Inflammatory macrophage treated with lipopolysaccharide for 4 hours (primary cell): Measurements from ENCODE around the gene TSR3.

ENCODE experiments used
- DNase-seq: peaks from one replicate; pipeline ENCODE4 v3.0.0-alpha.2; 2020

Gene TSR3

DNA sequence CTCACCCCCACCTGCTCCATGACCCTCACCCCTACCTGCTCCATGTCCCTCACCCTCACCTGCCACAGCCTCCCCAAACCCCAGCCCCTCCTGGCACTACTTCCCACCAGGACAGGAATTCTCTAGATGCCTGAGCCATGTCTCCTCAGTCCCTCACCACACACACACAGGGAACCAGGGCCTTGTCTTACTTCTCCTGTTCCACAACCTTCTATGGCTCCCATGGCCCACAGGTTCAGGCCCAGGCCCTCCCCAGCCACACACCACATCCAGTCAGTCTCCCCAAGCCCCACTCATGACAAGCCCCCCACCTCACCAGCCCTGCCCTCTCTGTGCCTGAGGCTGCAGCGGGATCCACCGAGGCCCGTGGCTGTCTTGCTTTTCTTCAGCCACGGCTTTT is 45.3 kb downstream of the TSR3 start:
- no peak for DNase-seq

DNA sequence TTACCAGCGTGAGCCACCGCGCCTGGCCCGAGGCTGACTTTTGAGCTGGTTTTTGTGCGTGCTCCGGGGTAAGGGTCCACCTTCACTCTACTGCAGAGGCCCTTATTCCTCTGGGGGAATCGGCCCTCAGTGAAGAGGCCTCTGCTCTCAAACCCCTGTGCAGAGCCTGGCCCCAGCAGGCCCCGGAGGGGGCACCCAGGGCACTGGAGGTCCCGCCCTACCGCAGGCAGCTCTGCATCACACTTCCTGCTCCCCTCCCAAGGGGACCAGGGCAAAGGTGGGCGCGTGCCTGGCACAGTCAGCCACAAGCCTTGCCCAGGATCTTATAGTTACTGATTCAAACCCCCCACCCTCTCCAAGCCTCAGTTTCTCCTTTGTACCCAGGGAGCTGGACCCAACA is 45.9 kb downstream of the TSR3 start:
- DNase-seq, result no peak

DNA sequence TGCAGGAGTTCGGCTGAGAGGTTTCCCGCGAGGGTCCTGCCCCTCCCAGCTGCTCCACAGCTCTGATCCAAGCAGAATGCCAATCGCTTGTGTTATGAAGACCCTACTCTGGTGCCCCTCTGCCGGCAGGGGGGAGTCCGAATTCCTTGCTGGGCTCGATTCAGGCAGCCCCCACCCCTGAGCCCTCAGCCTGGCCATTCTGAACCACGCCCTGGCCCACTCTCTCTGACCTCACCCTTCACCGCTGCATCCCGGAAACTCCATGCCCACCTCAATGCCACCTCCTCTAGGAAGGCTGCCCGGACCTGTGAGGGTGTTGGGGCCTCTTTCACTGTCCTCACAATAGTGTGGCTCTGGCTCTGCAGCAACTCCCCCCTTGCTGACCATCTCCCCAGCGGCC is 50.1 kb downstream of the TSR3 start:
- no peak for DNase-seq

DNA sequence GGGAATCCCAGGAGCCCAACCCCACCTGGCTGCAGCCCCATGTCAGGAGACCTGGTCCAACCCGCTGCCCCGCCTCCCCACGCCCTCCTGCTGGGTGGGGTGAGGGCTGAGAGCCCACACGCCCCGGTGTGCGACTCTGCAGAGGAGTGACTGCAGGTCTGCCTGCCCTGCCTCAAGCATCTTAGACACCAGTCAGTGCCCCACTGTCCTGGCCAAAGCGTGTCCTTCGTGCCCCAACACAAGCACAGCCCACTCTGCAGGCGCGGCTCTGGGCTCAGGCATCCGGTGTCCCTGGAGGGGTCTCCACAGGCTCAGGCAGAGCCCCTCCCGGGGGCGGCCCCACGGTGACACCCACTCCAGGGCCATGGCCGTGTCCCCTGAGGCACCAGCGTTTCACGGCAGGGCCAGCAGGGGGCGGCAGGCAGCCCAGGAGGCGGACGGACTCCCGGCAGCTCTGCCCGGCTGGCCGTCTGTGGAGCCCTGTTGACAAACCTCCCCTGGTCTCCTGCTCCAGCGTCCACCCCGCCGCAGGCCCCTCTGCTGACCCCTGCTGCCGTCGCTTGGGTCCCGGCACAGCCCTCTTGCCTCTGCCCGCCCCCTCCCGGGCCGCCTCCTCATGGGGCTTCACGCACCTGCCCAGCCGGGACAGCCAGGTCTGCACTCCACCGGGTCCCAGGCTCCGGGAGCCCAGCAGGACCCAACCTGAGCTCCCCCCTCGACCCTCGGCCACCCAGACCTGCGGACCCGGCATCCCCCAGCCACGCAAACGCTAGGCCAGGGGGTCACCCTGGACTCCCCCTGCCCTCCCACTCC is 50.8 kb downstream of the TSR3 start:
- DNase-seq, result peak; percentile 65

DNA sequence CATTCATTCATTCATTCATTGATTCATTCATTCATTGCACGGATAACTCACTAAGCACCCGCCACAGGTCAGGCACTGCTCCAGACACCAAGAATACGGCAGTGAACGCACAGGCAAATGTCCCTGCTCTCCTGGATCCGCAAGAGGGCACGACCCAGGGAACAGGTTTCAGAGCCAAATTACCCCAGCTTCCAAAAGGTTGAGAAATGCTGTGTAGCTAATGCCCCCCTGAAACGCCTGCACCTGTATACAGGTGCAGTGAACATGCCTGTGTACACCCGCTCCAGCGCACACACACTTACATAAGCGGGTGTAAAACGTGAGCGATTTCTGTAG is 51.8 kb downstream of the TSR3 start:
- no peak for DNase-seq
